Dermis microvascular lymphatic vessel endothelial cell (primary cell): ENCODE results near the gene NUDT5. TPM values are rescaled to one million over a fixed set of nuclear protein-coding genes. Genes with fewer than 3 reads are reported as not detected.

ENCODE experiments used
- DNase-seq, 2 donors: peaks; one replicate each; pipeline versions ENCODE4 v3.0.0 to v3.0.0-alpha.2; 2010; ENCODE audit warnings: low read depth in 2 of 2
- total RNA-seq: library from RNA; depleted of rRNA; stranded (reverse); fragments of >200 nt; gene quantifications from 2 replicates; pipeline ENCODE4 v1.2.1, GENCODE V29; 2014

NUDT5 gene
- total RNA-seq, 1 donor from 2014 or later: 39.9 TPM

DNA sequence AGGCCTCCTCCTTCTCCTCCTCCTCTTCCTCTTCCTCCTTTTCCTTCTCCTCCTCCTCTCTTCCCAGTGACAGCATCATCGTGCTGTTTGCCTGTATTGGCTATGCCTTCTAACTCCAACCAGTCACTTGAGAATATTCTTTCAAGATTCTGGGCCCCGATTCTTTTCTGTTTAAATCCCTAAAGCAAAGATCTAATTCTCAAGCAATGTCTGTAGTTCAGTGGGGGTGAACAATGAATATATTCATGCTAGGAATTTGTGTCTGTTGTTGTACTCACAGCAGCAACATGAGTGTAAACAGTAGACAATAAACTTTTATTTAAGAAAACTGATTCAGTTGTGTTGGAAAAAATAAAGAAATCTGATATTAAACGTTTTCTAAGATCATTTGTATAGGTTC, 30.7 kb downstream of the NUDT5 start:
- no peak for DNase-seq

DNA sequence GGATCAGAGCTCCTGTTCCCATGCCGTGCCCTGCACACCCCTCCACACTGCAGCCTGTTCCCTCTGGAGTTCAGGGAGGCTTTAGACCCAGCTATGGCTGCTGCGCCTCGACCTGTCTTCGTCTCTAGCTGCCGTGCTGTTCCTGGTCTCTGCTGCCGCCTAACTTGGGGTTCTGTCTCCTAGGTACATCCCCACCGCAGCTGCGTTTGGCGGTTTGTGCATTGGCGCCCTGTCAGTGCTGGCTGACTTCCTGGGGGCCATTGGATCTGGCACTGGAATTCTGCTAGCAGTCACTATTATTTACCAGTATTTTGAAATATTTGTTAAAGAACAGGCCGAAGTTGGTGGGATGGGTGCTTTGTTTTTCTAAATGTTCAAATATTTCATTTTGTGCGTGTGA, 31.6 kb downstream of the NUDT5 start:
- no peak for DNase-seq

DNA sequence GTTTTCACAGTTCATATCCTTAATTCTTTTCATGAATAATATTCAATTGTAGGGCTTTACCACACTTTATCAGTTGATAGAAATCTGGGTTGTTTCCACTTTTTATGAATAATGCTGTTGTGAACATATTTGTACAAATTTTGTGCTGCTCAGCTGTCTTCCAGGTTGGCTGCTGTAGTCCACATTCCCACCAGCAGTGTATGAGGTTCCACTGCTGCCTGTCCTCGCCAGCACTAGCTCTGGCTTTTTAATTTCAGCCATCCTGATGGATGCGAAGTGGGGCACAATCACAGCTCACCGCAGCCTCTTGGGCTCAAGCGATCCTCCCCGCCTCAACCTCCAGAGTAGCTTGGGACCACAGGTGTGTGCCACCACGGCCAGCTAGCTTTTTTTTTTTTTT, 32.8 kb downstream of the NUDT5 start:
- no peak for DNase-seq

DNA sequence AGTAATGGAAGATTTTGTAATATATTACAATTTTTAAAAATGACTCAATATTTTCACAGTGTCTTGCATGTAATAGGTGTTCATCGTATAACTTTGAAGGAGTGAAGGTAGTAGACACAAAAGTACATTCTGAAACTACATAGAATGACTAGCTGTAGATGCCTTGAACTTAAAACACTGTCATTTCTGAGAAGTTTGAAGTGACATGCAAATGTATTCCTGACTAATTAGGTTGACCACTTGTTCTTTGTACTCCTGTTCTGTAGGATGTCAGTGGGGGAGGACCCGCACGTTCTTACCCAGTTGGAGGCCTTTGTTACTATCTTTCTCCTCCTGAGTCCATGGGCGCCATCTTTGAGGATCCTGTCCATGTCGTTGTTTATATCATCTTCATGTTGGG, 35.0 kb downstream of the NUDT5 start:
- no peak for DNase-seq

- no peak for DNase-seq
Observed at GRCh38 chr10:12158111-12158510, 37.6 kb downstream of the NUDT5 start.

GRCh38 chr10:12156367-12157123, 39.1 kb downstream of the NUDT5 start:
- no peak for DNase-seq

DNA sequence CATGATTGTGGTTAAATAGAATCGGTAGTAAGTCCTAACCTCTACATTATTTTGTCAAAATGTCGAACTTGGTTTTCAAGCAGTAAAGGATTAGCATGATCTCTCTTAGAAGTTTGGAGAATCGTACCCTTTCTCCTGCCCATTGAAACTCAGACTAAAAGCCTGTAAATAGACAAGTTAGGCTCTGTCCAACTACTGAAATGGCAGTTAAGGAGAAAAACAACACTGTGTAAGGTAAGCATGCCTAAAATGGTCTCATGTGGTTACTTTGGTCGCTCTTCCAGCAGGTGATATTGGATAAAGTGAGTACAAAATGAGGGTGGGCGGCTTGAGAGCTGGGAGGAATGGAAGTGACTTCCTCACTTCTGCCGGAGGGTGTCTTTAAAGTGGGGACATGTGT, 41.2 kb downstream of the NUDT5 start:
- DNase-seq: no peak

GRCh38 chr10:12150163-12150562, 45.5 kb downstream of the NUDT5 start:
- no peak for DNase-seq

GRCh38 chr10:12144538-12144937, 51.2 kb downstream of the NUDT5 start:
- DNase-seq: no peak

DNA sequence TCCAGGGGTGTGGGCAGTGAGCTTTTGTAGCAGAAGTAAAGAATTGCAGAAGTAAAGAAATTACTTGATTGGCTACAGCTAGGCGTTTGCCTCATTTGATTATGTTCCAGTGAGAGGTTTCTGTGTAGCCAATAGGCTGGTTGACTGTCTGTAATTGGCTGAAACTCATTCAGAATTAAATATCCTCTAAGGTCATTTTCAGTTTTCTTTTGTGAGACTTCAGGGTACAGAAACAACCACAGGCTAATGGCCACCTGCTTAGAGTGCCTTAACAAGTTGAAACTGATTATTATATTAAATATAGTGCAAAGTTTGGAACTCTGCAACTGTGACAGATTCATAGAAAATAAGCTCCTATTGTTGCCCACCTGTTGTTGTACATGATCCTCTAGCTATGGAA, 55.7 kb downstream of the NUDT5 start:
- no peak for DNase-seq

GRCh38 chr10:12135631-12136030, 60.1 kb downstream of the NUDT5 start:
- no peak for DNase-seq

GRCh38 chr10:12130237-12130872, 65.3 kb downstream of the NUDT5 start:
- DNase-seq: peak; percentile 36 to 70

- DNase-seq: peak; percentile 73 to 92
Observed at GRCh38 chr10:12129222-12130111, 66.2 kb downstream of the NUDT5 start, which contains the start of gene SEC61A2. TSS of gene SEC61A2 (plus strand) at chr10:12129677. CDS start at chr10:12129788, 111 bp downstream.

DNA sequence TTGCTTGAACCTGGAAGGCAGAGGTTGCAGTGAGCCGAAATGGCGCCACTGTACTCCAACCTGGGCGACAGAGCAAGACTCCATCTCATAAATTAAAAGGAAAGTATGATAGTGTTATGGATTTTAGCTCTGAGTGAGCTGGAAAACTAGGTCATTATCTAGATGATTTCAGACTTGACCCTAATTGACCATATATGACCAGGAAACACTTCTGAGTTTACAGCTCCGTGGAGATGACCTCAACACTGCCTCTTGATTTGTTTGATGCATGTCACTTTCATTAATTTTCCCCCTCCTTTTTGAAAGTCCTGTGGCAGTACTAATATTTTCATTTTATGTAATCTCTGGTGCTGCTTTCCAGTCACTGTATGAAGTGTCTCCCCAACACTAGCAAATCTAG, 74.0 kb downstream of the NUDT5 start:
- no peak for DNase-seq

Other genes with a start within 250 kb of the NUDT5 start
- gene UPF2, start 153.1 kb downstream of the NUDT5 start, total RNA-seq: 10.7 and 10.9 TPM in 2 replicates
- gene DHTKD1, start 126.9 kb downstream of the NUDT5 start, total RNA-seq: 19.0 and 20.7 TPM in 2 replicates
- 3.5 and 6.4 TPM in 2 replicates for gene SEC61A2, start 66.2 kb downstream of the NUDT5 start, total RNA-seq
- 158 and 193 TPM in 2 replicates for gene CDC123, start 297 bp upstream of the NUDT5 start, total RNA-seq
- 0.64 and 1.4 TPM in 2 replicates for gene CAMK1D, start 153.7 kb upstream of the NUDT5 start, total RNA-seq